ENCODE results near the gene SLC25A12.
"Not testable (repeated sequence)": the region's sequence is repeated elsewhere in the genome, so short reads cannot be mapped to it uniquely, and the experiment has no call there.

Gene SLC25A12

GRCh38 chr2:171822525-171823322, 71.3 kb downstream of the SLC25A12 start:
- Histone ChIP-seq H3K36me3 (ENCODE audit: insufficient read depth, low read length) (peaks cover 14% of the 10 kb centered on the region), H3K4me2 (ENCODE audit: low read length) (no peak overlapping the region), H3K4me3 (ENCODE audit: low read length) (no peak overlapping the region), H3K9me3 (replicated peaks; ENCODE audit: low read length) (no peaks in the 10 kb centered on the region), H3K4me1 (ENCODE audit: control insufficient read depth, insufficient read depth, low read length) (peaks cover 4% of the 10 kb centered on the region), H3K27me3 (ENCODE audit: control insufficient read depth, insufficient read depth, low read length) (no peaks in the 10 kb centered on the region), H3K9ac (ENCODE audit: low read depth, low read length) (no peak overlapping the region)

- no peak overlapping the region for H3K9ac ChIP-seq (ENCODE audit: low read depth, low read length)
- no peak overlapping the region for H3K4me3 ChIP-seq (ENCODE audit: low read length)
- no peak overlapping the region for H3K4me2 ChIP-seq (ENCODE audit: low read length)
- peaks cover 4% of the 10 kb centered on the region for H3K4me1 ChIP-seq (ENCODE audit: control insufficient read depth, insufficient read depth, low read length)
- no peaks in the 10 kb centered on the region for H3K9me3 ChIP-seq (replicated peaks; ENCODE audit: low read length)
- no peaks in the 10 kb centered on the region for H3K27me3 ChIP-seq (ENCODE audit: control insufficient read depth, insufficient read depth, low read length)
- H3K36me3 ChIP-seq (ENCODE audit: insufficient read depth, low read length): no peaks in the 10 kb centered on the region
Observed at GRCh38 chr2:171819453-171819852, 74.6 kb downstream of the SLC25A12 start.

DNA sequence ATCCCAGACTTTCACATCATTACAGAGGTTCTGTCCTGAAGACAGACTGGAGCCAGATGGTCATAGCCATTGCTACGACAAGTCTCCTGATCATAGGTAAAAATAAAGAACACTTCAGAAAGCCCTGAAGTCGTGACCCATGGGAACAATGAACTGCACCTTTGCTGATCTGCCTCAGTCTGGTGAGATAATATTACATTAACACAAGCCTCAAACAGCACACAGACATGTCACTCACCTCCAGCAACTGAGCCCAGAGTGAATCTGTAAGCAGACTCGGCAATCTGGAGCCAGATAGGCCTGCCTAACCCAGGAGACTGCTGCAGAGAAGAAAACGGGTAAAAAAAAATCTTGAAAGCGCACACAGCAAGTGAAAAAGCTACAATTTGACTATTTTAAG, 79.2 kb downstream of the SLC25A12 start:
- H3K4me3 ChIP-seq (ENCODE audit: low read length): no peak overlapping the region
- H3K4me2 ChIP-seq (ENCODE audit: low read length): no peak overlapping the region
- no peaks in the 10 kb centered on the region for H3K9me3 ChIP-seq (replicated peaks; ENCODE audit: low read length)
- no peaks in the 10 kb centered on the region for H3K36me3 ChIP-seq (ENCODE audit: insufficient read depth, low read length)
- no peaks in the 10 kb centered on the region for H3K27me3 ChIP-seq (ENCODE audit: control insufficient read depth, insufficient read depth, low read length)
- no peak overlapping the region for H3K9ac ChIP-seq (ENCODE audit: low read depth, low read length)
- no peaks in the 10 kb centered on the region for H3K4me1 ChIP-seq (ENCODE audit: control insufficient read depth, insufficient read depth, low read length)

DNA sequence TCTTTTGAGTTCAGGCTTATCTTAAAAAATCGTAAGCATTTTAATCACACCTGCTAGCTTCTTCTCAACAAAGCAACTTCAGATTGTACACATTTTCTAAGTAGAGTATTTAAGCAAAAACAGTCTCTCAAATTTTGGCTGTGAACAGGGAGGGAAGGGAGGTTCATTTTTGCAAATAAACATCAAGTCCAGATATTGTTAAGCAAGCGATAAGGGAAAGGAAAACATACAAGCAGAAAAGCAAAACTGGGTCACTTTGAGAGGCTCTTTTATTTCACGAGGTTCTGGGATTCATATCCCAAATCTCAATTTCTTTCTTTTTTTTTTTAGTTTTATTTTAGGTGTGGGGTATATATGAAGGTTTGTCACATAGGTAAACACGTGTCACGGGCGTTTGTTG, 79.9 kb downstream of the SLC25A12 start:
- Histone ChIP-seq H3K9ac (ENCODE audit: low read depth, low read length) (no peak overlapping the region), H3K4me1 (ENCODE audit: control insufficient read depth, insufficient read depth, low read length) (no peaks in the 10 kb centered on the region), H3K27me3 (ENCODE audit: control insufficient read depth, insufficient read depth, low read length) (no peaks in the 10 kb centered on the region), H3K4me2 (ENCODE audit: low read length) (no peak overlapping the region), H3K9me3 (replicated peaks; ENCODE audit: low read length) (no peaks in the 10 kb centered on the region), H3K4me3 (ENCODE audit: low read length) (no peak overlapping the region), H3K36me3 (ENCODE audit: insufficient read depth, low read length) (no peaks in the 10 kb centered on the region)

DNA sequence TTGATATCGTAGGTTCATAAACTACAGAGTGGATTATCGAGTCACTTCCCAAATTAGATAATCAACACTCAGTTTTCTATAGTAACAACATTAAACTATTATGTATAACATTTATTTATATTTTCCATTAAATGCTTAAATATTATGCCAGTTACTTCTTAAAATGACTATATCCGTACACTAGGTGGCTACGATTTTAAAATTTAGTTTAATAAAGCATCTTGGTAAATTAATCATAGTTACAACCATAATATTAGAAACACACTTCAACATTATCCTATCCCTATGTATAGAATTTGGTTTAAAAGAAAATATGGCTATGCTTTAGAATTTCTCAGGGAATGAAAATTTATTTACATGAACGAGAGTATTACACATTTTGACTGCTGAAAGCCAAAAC, 80.3 kb downstream of the SLC25A12 start:
- Histone ChIP-seq H3K4me3 (ENCODE audit: low read length) (no peak overlapping the region), H3K36me3 (ENCODE audit: insufficient read depth, low read length) (no peaks in the 10 kb centered on the region), H3K27me3 (ENCODE audit: control insufficient read depth, insufficient read depth, low read length) (no peaks in the 10 kb centered on the region), H3K4me1 (ENCODE audit: control insufficient read depth, insufficient read depth, low read length) (no peaks in the 10 kb centered on the region), H3K4me2 (ENCODE audit: low read length) (no peak overlapping the region), H3K9me3 (replicated peaks; ENCODE audit: low read length) (no peaks in the 10 kb centered on the region), H3K9ac (ENCODE audit: low read depth, low read length) (no peak overlapping the region)

DNA sequence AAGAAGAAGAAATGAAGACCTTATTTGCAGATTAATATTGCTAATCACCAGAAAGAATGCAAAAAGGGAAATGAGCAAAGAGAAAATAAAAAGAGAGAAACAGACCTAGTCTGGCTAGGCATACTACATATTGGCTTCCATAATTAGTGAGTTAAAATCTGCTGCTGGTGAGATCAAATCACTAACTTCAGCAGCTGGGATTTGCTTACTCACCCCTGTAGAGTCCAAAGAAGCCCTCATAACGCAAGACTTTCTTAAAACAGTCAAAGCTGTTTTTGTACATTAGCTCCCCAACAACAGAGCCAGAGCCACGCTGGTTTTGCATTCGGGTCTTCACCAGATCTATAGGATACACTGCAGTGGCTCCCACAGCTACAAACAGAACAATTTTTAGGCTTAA, 80.9 kb downstream of the SLC25A12 start:
- Histone ChIP-seq H3K4me3 (ENCODE audit: low read length) (no peak overlapping the region), H3K9me3 (replicated peaks; ENCODE audit: low read length) (no peaks in the 10 kb centered on the region), H3K4me1 (ENCODE audit: control insufficient read depth, insufficient read depth, low read length) (no peaks in the 10 kb centered on the region), H3K9ac (ENCODE audit: low read depth, low read length) (no peak overlapping the region), H3K4me2 (ENCODE audit: low read length) (no peak overlapping the region), H3K27me3 (ENCODE audit: control insufficient read depth, insufficient read depth, low read length) (no peaks in the 10 kb centered on the region), H3K36me3 (ENCODE audit: insufficient read depth, low read length) (no peaks in the 10 kb centered on the region)

- Histone ChIP-seq H3K36me3 (ENCODE audit: insufficient read depth, low read length) (peaks cover 3% of the 10 kb centered on the region), H3K4me2 (ENCODE audit: low read length) (no peak overlapping the region), H3K27me3 (ENCODE audit: control insufficient read depth, insufficient read depth, low read length) (no peaks in the 10 kb centered on the region), H3K9ac (ENCODE audit: low read depth, low read length) (no peak overlapping the region), H3K4me3 (ENCODE audit: low read length) (no peak overlapping the region), H3K9me3 (replicated peaks; ENCODE audit: low read length) (no peaks in the 10 kb centered on the region), H3K4me1 (ENCODE audit: control insufficient read depth, insufficient read depth, low read length) (no peaks in the 10 kb centered on the region)
Observed at GRCh38 chr2:171811245-171811628, 82.8 kb downstream of the SLC25A12 start.

- Histone ChIP-seq H3K27me3 (ENCODE audit: control insufficient read depth, insufficient read depth, low read length) (no peaks in the 10 kb centered on the region), H3K36me3 (ENCODE audit: insufficient read depth, low read length) (peaks cover 3% of the 10 kb centered on the region), H3K4me2 (ENCODE audit: low read length) (no peak overlapping the region), H3K4me1 (ENCODE audit: control insufficient read depth, insufficient read depth, low read length) (no peaks in the 10 kb centered on the region), H3K9me3 (replicated peaks; ENCODE audit: low read length) (no peaks in the 10 kb centered on the region), H3K9ac (ENCODE audit: low read depth, low read length) (no peak overlapping the region), H3K4me3 (ENCODE audit: low read length) (no peak overlapping the region)
Observed at GRCh38 chr2:171810422-171811244, 83.4 kb downstream of the SLC25A12 start.

DNA sequence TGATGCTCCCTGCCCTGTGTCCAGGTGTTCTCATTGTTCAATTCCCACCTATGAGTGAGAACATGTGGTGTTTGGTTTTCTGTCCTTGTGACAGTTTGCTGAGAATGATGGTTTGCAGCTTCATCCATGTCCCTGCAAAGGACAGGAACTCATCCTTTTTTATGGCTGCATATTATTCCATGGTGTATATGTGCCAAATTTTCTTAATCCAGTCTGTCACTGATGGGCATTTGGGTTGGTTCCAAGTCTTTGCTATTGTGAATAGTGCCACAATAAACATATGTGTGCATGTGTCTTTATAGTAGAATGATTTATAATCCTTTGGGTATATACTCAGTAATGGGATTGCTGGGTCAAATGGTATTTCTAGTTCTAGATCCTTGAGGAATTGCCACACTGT, 85.2 kb downstream of the SLC25A12 start:
- not testable (repeated sequence) for H3K4me2 ChIP-seq (ENCODE audit: low read length); H3K4me3 ChIP-seq (ENCODE audit: low read length); H3K4me1 ChIP-seq (ENCODE audit: control insufficient read depth, insufficient read depth, low read length); H3K36me3 ChIP-seq (ENCODE audit: insufficient read depth, low read length); H3K27me3 ChIP-seq (ENCODE audit: control insufficient read depth, insufficient read depth, low read length); H3K9ac ChIP-seq (ENCODE audit: low read depth, low read length); H3K9me3 ChIP-seq (replicated peaks; ENCODE audit: low read length)

DNA sequence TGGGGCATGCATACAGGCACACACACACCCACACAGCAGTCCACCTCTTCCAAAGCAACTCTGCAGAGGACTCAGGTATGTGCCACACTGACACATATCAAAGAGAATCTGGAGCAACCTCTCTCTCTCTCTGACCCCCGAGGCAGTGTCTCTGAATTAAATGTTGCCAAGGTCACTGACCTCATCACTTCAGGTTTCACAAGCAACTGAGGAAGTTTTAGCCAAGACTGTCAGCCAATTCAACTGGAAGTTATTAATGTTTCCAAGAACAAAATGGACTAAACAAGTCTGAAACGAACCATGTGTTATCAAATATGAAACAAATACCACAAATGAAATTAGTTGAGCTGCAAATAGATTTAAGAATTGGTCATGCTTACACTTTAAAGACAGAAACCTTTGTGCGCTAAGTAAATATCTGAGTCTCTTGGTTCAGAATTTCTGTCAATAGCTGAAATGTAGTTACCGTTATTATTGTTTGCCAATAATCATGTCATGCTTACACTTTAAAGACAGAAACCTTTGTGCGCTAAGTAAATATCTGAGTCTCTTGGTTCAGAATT, 86.1 kb downstream of the SLC25A12 start:
- H3K36me3 ChIP-seq (ENCODE audit: insufficient read depth, low read length): peaks cover 3% of the 10 kb centered on the region

DNA sequence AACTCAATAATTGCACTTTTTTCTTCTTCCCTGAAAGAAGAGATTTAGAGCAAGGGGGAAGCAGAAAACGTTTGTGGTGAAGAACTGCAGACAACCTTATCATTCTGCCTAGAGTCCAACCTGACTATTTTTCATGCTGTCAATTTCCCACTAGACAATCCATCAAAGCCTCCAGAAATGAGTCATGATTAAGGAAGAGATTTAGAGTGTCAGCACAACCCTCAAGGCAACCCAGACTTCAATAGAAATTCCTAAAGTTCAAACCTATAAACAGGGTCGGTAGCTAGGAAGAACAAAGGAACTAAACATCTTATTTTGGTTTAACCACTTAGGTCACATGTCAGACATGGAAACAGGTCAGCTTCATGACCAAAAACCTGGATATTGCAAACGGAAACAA, 86.9 kb downstream of the SLC25A12 start:
- H3K9ac ChIP-seq (ENCODE audit: low read depth, low read length): no peak overlapping the region
- H3K4me1 ChIP-seq (ENCODE audit: control insufficient read depth, insufficient read depth, low read length): no peaks in the 10 kb centered on the region
- H3K4me3 ChIP-seq (ENCODE audit: low read length): no peak overlapping the region
- H3K9me3 ChIP-seq (replicated peaks; ENCODE audit: low read length): no peaks in the 10 kb centered on the region
- H3K27me3 ChIP-seq (ENCODE audit: control insufficient read depth, insufficient read depth, low read length): no peaks in the 10 kb centered on the region
- no peak overlapping the region for H3K4me2 ChIP-seq (ENCODE audit: low read length)
- peaks cover 3% of the 10 kb centered on the region for H3K36me3 ChIP-seq (ENCODE audit: insufficient read depth, low read length)

More for the DNA sequence above, 86.1 kb downstream of the SLC25A12 start:
- Histone ChIP-seq H3K9me3 (replicated peaks; ENCODE audit: low read length) (no peaks in the 10 kb centered on the region), H3K27me3 (ENCODE audit: control insufficient read depth, insufficient read depth, low read length) (no peaks in the 10 kb centered on the region), H3K4me2 (ENCODE audit: low read length) (no peak overlapping the region), H3K4me1 (ENCODE audit: control insufficient read depth, insufficient read depth, low read length) (no peaks in the 10 kb centered on the region), H3K4me3 (ENCODE audit: low read length) (no peak overlapping the region), H3K9ac (ENCODE audit: low read depth, low read length) (no peak overlapping the region)
